ENCODE measurements around the gene IL25.
"Not testable (repeated sequence)": the region's sequence is repeated elsewhere in the genome, so short reads cannot be mapped to it uniquely, and the experiment has no call there.

Gene IL25

GRCh38 chr14:23382731-23383440 lies 10.3 kb downstream of the IL25 start:
- no peak overlapping the region for H2AFZ ChIP-seq (ENCODE audit: low read depth, low read length)
- peaks cover 13% of the 10 kb centered on the region for H3K27me3 ChIP-seq (ENCODE audit: insufficient read depth, low read length)
- H3K4me1 ChIP-seq (ENCODE audit: insufficient read depth, low read length): no peaks in the 10 kb centered on the region
- no peaks in the 10 kb centered on the region for H3K9me3 ChIP-seq (ENCODE audit: low read length)
- H3K36me3 ChIP-seq (ENCODE audit: insufficient read depth, low read length): no peaks in the 10 kb centered on the region
- no peak overlapping the region for H3K4me3 ChIP-seq (ENCODE audit: low read length)

- no peak overlapping the region for H2AFZ ChIP-seq (ENCODE audit: low read depth, low read length)
- no peaks in the 10 kb centered on the region for H3K9me3 ChIP-seq (ENCODE audit: low read length)
- no peak overlapping the region for H3K4me3 ChIP-seq (ENCODE audit: low read length)
- H3K27me3 ChIP-seq (ENCODE audit: insufficient read depth, low read length): peaks cover 12% of the 10 kb centered on the region
- H3K4me1 ChIP-seq (ENCODE audit: insufficient read depth, low read length): no peaks in the 10 kb centered on the region
- no peaks in the 10 kb centered on the region for H3K36me3 ChIP-seq (ENCODE audit: insufficient read depth, low read length)
Measured at GRCh38 chr14:23384364-23385080, 11.9 kb downstream of the IL25 start.

- no peak overlapping the region for H2AFZ ChIP-seq (ENCODE audit: low read depth, low read length)
- no peaks in the 10 kb centered on the region for H3K9me3 ChIP-seq (ENCODE audit: low read length)
- H3K4me1 ChIP-seq (ENCODE audit: insufficient read depth, low read length): no peaks in the 10 kb centered on the region
- no peaks in the 10 kb centered on the region for H3K36me3 ChIP-seq (ENCODE audit: insufficient read depth, low read length)
- H3K27me3 ChIP-seq (ENCODE audit: insufficient read depth, low read length): peaks cover 12% of the 10 kb centered on the region
- no peak overlapping the region for H3K4me3 ChIP-seq (ENCODE audit: low read length)
Measured at GRCh38 chr14:23385244-23385641, 12.6 kb downstream of the IL25 start.

- H3K27me3 ChIP-seq (ENCODE audit: insufficient read depth, low read length): peaks cover 10% of the 10 kb centered on the region
- H3K4me1 ChIP-seq (ENCODE audit: insufficient read depth, low read length): no peaks in the 10 kb centered on the region
Measured at GRCh38 chr14:23385642-23386265, 13.1 kb downstream of the IL25 start.

DNA sequence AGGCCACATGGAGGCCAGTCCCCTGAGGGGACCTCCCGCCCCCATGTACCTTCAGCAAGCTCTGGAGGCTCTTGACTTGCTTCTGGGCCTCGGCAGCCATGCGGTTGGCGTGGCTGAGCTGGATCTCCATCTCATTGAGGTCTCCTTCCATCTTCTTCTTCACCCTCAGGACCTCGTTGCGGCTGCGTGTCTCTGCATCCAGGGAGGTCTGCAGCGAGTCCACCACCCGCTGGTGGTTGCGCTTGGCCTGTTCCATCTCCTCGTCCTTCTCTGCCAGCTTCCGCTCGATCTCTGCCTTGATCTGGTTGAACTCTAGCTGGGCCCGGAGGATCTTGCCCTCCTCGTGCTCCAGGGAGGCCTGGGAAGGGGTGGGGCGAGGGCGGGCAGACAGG lies 13.7 kb downstream of the IL25 start:
- not testable (repeated sequence) for H3K4me1 ChIP-seq (ENCODE audit: insufficient read depth, low read length); H3K9me3 ChIP-seq (ENCODE audit: low read length); H3K27me3 ChIP-seq (ENCODE audit: insufficient read depth, low read length); H2AFZ ChIP-seq (ENCODE audit: low read depth, low read length); H3K36me3 ChIP-seq (ENCODE audit: insufficient read depth, low read length); H3K4me3 ChIP-seq (ENCODE audit: low read length)

More at GRCh38 chr14:23385642-23386265, 13.1 kb downstream of the IL25 start:
- Histone ChIP-seq H3K4me3 (ENCODE audit: low read length) (no peak overlapping the region), H2AFZ (ENCODE audit: low read depth, low read length) (no peak overlapping the region), H3K9me3 (ENCODE audit: low read length) (no peaks in the 10 kb centered on the region), H3K36me3 (ENCODE audit: insufficient read depth, low read length) (no peaks in the 10 kb centered on the region)

- H3K36me3 ChIP-seq (ENCODE audit: insufficient read depth, low read length): no peaks in the 10 kb centered on the region
- no peak overlapping the region for H3K4me3 ChIP-seq (ENCODE audit: low read length)
- H3K9me3 ChIP-seq (ENCODE audit: low read length): no peaks in the 10 kb centered on the region
- peaks cover 9% of the 10 kb centered on the region for H3K27me3 ChIP-seq (ENCODE audit: insufficient read depth, low read length)
- H2AFZ ChIP-seq (ENCODE audit: low read depth, low read length): no peak overlapping the region
- no peaks in the 10 kb centered on the region for H3K4me1 ChIP-seq (ENCODE audit: insufficient read depth, low read length)
Measured at GRCh38 chr14:23386999-23387398, 14.4 kb downstream of the IL25 start.

DNA sequence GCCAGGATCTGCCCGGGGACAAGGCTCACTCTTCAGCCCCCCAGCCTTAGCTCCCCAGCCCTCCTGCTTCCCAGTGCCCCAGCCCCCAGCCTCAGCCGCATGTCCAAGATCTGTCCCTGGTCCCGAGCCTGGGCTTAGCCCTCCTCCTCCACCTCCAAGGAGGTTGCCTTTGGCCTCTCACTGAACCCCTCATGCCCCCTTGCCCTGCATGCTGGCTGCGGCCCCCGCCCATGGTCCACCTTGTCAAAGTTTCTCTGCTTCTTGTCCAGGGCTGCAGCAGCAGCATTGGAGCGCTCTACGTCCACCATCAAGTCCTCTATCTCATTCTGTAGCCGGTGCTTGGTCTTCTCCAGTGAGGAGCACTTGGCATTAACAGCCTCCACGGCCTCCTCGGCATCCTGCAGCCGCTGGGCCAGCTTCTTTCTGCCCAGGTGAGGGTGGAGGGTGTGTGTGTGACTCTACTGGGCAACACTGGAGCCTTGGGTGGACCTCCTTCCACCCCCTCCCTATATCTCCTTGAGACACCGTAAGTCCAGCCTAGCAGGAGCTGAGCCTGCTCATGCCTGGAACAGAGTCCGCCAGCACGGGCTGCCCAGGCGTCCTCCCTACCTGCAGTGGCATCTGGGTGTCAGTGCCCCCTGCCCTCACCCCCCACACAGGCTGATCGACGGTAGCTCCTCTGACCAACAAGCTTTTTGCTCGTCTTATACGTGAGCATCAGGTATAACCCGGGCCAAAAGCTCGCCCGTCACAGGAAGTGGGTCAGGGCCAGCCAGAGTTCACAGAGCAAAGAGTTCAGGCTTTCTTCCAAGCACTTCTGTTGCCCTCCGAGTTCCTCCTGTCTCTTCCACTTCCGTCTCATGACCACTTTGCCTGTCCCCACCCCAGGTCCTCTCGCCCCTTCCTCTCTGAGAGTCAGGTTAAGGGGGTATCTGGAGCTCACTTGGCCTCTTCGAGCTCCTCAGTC lies 15.6 kb downstream of the IL25 start:
- peaks cover 9% of the 10 kb centered on the region for H3K27me3 ChIP-seq (ENCODE audit: insufficient read depth, low read length)
- H3K36me3 ChIP-seq (ENCODE audit: insufficient read depth, low read length): no peaks in the 10 kb centered on the region
- H3K9me3 ChIP-seq (ENCODE audit: low read length): no peaks in the 10 kb centered on the region
- no peak overlapping the region for H3K4me3 ChIP-seq (ENCODE audit: low read length)
- H2AFZ ChIP-seq (ENCODE audit: low read depth, low read length): no peak overlapping the region
- no peaks in the 10 kb centered on the region for H3K4me1 ChIP-seq (ENCODE audit: insufficient read depth, low read length)

GRCh38 chr14:23388996-23389395 lies 16.4 kb downstream of the IL25 start:
- H3K36me3 ChIP-seq (ENCODE audit: insufficient read depth, low read length): no peaks in the 10 kb centered on the region
- no peak overlapping the region for H3K4me3 ChIP-seq (ENCODE audit: low read length)
- no peaks in the 10 kb centered on the region for H3K9me3 ChIP-seq (ENCODE audit: low read length)
- H3K4me1 ChIP-seq (ENCODE audit: insufficient read depth, low read length): no peaks in the 10 kb centered on the region
- peaks cover 9% of the 10 kb centered on the region for H3K27me3 ChIP-seq (ENCODE audit: insufficient read depth, low read length)
- no peak overlapping the region for H2AFZ ChIP-seq (ENCODE audit: low read depth, low read length)

- H3K4me1 ChIP-seq (ENCODE audit: insufficient read depth, low read length): no peaks in the 10 kb centered on the region
- H2AFZ ChIP-seq (ENCODE audit: low read depth, low read length): no peak overlapping the region
- H3K36me3 ChIP-seq (ENCODE audit: insufficient read depth, low read length): no peaks in the 10 kb centered on the region
- H3K9me3 ChIP-seq (ENCODE audit: low read length): no peaks in the 10 kb centered on the region
- H3K4me3 ChIP-seq (ENCODE audit: low read length): no peak overlapping the region
- H3K27me3 ChIP-seq (ENCODE audit: insufficient read depth, low read length): peaks cover 9% of the 10 kb centered on the region
Measured at GRCh38 chr14:23389396-23389795, 16.8 kb downstream of the IL25 start.

- H2AFZ ChIP-seq (ENCODE audit: low read depth, low read length); H3K36me3 ChIP-seq (ENCODE audit: insufficient read depth, low read length); H3K9me3 ChIP-seq (ENCODE audit: low read length); H3K4me3 ChIP-seq (ENCODE audit: low read length); H3K27me3 ChIP-seq (ENCODE audit: insufficient read depth, low read length); H3K4me1 ChIP-seq (ENCODE audit: insufficient read depth, low read length): not testable (repeated sequence)
Measured at GRCh38 chr14:23389871-23390270, 17.3 kb downstream of the IL25 start.

DNA sequence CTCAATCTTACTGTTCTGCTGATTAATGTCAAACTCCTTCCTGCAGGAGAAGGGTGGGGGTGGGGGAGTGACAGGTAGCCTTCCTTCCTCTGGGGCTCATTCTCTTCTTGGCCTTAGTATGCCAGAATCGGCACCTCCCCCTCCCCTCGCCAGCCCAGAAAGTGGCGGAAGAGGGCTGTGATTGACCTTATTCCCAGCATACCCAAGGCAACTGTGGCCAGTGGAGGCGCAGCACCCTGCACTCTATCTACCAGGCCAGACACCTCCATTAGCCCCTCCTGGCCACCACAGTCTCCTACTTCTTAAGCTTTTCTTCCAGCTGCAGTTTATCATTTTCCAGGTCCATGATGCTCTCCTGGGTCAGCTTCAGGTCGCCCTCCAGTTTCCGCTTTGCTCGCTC lies 20.0 kb downstream of the IL25 start:
- Histone ChIP-seq H3K36me3 (ENCODE audit: insufficient read depth, low read length) (no peaks in the 10 kb centered on the region), H2AFZ (ENCODE audit: low read depth, low read length) (no peak overlapping the region), H3K4me1 (ENCODE audit: insufficient read depth, low read length) (no peaks in the 10 kb centered on the region), H3K27me3 (ENCODE audit: insufficient read depth, low read length) (peaks cover 9% of the 10 kb centered on the region), H3K4me3 (ENCODE audit: low read length) (no peak overlapping the region), H3K9me3 (ENCODE audit: low read length) (no peaks in the 10 kb centered on the region)

DNA sequence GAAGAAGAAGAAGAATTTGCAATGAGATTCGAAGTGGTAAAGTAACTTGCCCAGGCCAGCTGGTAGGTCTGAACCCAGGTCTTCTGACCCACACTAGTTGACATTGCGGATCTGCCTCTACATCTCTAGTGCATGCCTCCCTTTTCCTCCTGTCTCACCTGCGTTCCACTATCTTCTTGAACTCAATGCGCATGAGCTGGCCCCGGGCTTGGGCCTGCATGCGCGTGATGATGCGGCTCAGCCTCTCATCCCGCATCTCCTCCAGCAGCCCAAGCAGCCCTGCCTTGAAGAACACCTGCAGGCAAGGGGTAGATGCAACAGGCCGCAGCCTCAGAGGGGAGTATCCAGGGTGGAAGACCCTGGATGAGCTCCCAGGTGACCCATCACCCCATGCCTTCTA lies 23.5 kb downstream of the IL25 start:
- H3K4me3 ChIP-seq (ENCODE audit: low read length): no peak overlapping the region
- no peaks in the 10 kb centered on the region for H3K4me1 ChIP-seq (ENCODE audit: insufficient read depth, low read length)
- no peak overlapping the region for H2AFZ ChIP-seq (ENCODE audit: low read depth, low read length)
- no peaks in the 10 kb centered on the region for H3K27me3 ChIP-seq (ENCODE audit: insufficient read depth, low read length)
- no peaks in the 10 kb centered on the region for H3K36me3 ChIP-seq (ENCODE audit: insufficient read depth, low read length)
- no peaks in the 10 kb centered on the region for H3K9me3 ChIP-seq (ENCODE audit: low read length)
